HG02588 (cell line): ENCODE measurements around the gene GPR18.
A peak's percentile ranks its signal among the peaks of the same experiment; 100 is the strongest.
"Not testable (repeated sequence)": the region's sequence is repeated elsewhere in the genome, so short reads cannot be mapped to it uniquely, and the experiment has no call there.

Experiments used
- ATAC-seq: cut with Tn5 transposase; IDR thresholded peaks from one replicate; pipeline ENCODE4 v1.9.1; 2021; ENCODE audit warnings: mild to moderate bottlenecking, moderate library complexity; ENCODE audit not compliant: unreplicated experiment

Gene GPR18

DNA sequence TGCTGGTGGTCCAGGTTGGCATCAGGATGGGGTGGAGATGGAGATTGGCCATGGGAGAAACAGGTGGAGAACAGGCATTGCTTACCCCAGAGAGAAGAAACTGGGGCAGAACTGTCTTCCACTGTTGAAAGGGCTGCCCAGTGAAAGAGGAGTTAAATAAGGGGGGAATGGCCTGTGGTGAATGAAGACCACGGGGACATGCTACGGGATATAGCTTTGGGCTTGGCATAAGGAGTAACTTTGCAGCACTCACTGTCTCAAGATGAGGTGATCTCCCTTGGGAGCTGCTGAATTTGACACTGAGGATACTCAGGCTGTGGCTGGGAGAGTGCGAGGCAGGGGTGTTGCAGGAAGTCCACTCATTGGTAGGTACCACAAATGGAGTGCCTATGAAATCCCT is 10.6 kb upstream of the GPR18 start:
- ATAC-seq, result no peak

- ATAC-seq, result no peak
Measured at GRCh38 chr13:99267927-99268326, 9.7 kb upstream of the GPR18 start.

GRCh38 chr13:99266827-99267226 is 8.6 kb upstream of the GPR18 start:
- no peak for ATAC-seq

GRCh38 chr13:99265821-99266426 is 7.7 kb upstream of the GPR18 start:
- no peak for ATAC-seq

- ATAC-seq, result no peak
Measured at GRCh38 chr13:99265162-99265800, 7.1 kb upstream of the GPR18 start.

- no peak for ATAC-seq
Measured at GRCh38 chr13:99264051-99264450, 5.9 kb upstream of the GPR18 start.

DNA sequence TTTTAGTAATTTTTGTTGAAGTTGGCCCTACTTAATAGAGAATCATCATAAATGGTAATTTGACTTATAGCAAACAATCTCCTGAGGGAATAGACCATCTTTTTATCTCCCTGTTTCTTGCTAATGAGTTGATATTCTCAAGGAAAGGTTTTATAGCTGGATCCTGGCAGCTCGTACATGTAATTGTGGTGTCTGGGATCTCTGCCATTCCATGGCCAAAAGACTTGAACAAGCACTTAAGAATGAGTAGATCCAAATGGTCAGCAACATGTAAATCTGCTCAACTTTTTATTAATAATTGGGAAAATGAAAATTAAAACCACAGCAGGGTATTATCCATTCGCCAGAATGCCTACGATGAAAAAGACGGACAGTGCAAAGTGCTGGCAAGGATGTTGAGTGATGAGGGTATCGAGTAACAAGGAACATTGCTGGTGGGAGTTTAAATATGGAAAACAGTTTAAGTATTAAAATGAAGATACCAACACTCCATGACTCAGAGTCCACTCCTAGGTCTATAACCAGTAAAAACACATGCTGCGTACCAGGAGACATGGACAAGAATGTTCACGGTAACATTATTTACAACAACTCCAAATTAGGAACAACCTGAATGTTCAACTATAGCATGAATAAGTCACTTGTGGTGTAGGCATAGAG is 5.1 kb upstream of the GPR18 start:
- no peak for ATAC-seq

GRCh38 chr13:99261059-99261458 is 2.9 kb upstream of the GPR18 start:
- no peak for ATAC-seq

- no peak for ATAC-seq
Measured at GRCh38 chr13:99260216-99260615, 2.0 kb upstream of the GPR18 start.

DNA sequence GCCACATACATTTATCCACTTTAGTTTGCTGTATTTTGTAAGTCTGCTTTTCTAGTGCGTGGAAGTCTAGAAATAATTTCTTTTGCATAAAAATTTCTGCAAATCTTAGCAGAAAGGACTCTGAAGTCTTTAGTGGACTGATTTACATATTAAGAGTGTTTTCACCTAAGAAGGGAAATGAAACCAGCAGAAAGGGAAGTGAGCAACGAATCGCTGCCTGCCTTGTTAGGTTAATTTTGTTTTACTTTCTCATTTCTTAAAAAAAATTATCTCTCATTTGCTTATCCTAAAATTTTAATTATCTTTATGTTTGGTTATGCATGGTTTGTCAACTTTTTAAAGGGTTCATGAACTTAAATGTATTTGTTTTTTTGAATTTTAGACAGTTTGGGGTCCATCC is 767 bp upstream of the GPR18 start:
- ATAC-seq, result peak; percentile 63

- no peak for ATAC-seq
Measured at GRCh38 chr13:99257291-99257690, 888 bp downstream of the GPR18 start.

DNA sequence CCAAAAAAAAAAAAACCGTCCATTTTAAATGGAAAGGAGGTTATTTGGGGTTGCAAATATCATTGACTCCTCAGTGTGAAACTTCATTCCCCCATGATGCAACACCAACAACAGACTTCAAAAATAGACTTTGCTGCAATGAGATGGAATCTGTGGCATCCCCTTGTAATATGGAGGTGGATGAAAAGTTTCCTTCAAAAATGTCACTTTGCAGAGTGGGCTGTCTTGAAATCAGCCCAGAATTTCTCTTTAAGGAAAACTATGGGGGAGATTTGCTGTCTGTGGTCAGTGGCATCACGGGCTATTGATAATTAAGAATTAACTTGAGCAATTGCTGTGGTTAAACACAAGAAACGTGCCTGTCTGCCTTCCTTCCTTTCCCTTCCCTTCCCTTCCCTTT is 1.5 kb downstream of the GPR18 start:
- ATAC-seq, result no peak

DNA sequence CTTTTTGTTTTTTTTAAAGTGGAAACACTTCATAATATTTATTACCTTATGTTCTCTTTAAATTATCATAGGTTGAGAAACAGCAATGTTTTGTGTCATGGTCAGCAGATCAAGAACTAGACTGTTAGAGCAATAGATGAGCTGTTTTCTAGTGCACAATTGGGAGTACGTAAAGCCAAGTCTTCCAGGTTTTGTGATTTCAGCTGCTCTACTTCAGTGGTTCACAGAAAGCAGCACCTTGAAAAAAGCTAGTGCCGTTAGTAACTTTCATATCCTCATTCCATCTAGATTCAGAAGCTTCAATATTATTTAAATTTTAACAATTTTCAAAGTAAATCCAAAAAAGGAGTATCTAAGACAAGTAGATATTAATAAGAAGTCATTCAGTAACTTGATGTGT is 1.9 kb downstream of the GPR18 start:
- ATAC-seq, result no peak

GRCh38 chr13:99255271-99255670 is 2.9 kb downstream of the GPR18 start:
- no peak for ATAC-seq

GRCh38 chr13:99254830-99255229 is 3.3 kb downstream of the GPR18 start:
- no peak for ATAC-seq

- no peak for ATAC-seq
Measured at GRCh38 chr13:99251921-99252320, 6.3 kb downstream of the GPR18 start.

DNA sequence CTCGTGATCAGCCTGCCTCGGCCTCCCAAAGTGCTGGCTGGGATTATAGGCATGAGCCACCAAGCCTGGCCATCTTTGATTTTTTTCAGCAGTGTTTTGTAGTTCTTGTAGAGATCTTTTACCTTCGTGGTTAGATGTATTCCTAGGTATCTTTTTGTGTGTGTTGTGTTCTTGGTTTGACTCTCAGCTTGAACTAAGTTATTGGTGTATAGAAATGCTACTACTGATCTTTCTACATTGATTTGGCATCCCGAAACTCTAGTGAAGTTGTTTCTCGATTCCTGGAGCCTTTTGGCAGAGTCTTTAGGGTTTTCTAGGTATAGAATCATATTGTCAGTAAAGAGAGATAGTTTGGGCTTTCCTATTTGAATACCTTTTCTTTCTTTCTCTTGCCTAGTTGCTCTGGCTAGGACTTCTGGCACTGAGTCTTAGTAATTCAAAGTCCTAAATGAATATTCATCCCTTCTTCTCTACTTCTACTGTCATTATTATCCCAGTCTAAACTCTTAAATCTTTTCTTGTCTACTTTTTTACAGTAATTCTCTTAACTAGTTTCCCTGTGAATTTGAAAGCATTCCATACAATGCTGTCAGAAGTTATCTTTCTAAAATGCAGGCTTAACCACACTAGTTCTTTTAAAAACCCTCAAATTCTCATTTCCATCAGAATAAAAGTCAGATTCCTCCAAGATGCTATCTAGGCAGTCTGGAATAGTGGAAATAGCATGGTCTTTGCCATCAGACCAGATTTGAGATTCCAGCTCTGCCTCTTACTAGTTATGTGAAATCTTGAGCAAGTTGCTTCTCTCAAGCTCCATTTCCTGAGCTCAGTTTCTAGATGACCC is 7.0 kb downstream of the GPR18 start:
- no peak for ATAC-seq

- not testable (repeated sequence) for ATAC-seq
Measured at GRCh38 chr13:99249606-99250005, 8.6 kb downstream of the GPR18 start.

- not testable (repeated sequence) for ATAC-seq
Measured at GRCh38 chr13:99249178-99249577, 9.0 kb downstream of the GPR18 start.

- no peak for ATAC-seq
Measured at GRCh38 chr13:99246100-99246499, 12.1 kb downstream of the GPR18 start.

- peak; percentile 69 for ATAC-seq
Measured at GRCh38 chr13:99237981-99238662, 20.1 kb downstream of the GPR18 start.
